ENCODE measurements around the gene RASGEF1B. TPM values are rescaled to one million over a fixed set of nuclear protein-coding genes. Genes with fewer than 3 reads are reported as not detected.

The RASGEF1B gene
- polyA plus RNA-seq, 3 donors = 11.2 to 12.8 (median 12.2) TPM

GRCh38 chr4:81467672-81467964 lies 4.1 kb downstream of the RASGEF1B start:
- no peak for DNase-seq (ENCODE audit: low read depth in 3 of 3, low spot score in 2 of 3)

DNA sequence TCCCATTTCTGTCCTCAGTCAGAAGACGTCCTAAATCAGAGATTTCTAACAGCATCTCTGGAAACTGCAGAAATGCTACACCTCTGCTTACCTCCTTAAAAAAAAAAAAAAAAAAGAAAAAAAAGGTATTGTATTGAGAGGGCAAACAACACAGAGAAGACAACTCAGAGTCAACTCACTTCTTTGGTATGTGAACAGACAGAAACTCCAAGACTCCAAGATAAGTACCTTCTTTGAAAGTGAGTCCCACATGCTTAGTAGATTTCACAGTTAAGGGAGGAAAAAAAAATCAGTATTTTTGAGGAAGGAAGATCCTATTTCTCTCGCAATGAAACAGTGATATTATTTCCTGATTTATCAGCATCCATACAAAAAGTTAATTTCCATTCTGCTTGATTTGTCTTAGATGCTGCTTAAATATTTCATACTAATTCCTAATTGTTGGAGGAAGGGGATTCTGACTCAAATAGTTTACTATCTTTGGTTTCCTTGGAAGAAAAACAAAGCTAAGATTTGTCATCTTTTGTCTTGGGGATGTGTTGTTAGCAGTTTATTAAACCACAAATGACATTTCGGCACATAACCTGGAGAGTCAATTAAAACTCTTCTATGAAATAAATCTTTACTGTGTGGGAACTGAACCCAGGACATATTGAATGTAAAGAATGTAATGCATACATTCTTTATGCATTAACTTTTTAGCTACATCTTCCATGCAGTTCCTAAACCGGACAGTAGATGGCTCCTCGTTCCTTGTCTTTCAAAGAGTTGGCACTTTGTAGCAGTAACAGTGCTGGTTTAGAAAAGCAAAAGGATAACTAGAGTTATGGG lies 4.7 kb downstream of the RASGEF1B start:
- peak; percentile 44 to 68 (median 62) for DNase-seq (ENCODE audit: low read depth in 3 of 3, low spot score in 2 of 3)

- DNase-seq (ENCODE audit: low read depth in 3 of 3, low spot score in 2 of 3) = no peak
These were observed 6.0 kb downstream of the RASGEF1B start for GRCh38 chr4:81465406-81466340.

GRCh38 chr4:81460834-81461233 lies 10.9 kb downstream of the RASGEF1B start:
- no peak for DNase-seq (ENCODE audit: low read depth in 3 of 3, low spot score in 2 of 3)

DNA sequence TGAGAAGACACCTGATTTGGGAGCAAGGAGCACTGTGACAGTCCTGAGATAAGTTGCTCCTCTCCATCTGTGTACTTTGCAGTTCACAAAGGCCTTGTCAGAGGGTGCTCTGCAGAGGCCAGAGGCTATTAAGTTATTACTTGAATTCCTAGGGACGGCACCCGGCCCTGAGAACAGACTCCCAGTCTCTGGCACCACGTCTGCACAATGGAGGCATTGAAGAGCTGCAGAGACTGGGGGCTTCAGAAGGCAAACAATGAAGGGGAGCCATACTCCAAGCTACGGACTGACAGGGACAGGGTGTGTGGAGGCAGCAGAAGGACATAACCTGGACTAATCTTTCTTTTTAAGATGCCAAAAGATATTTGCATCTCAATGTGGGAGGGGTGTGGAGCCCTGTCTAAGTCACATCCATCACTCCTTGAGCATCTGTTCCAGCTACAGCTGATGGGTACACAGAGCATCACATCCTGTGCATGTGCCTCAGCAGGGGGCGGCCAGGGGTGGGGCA lies 11.5 kb downstream of the RASGEF1B start:
- no peak for DNase-seq (ENCODE audit: low read depth in 3 of 3, low spot score in 2 of 3)

DNA sequence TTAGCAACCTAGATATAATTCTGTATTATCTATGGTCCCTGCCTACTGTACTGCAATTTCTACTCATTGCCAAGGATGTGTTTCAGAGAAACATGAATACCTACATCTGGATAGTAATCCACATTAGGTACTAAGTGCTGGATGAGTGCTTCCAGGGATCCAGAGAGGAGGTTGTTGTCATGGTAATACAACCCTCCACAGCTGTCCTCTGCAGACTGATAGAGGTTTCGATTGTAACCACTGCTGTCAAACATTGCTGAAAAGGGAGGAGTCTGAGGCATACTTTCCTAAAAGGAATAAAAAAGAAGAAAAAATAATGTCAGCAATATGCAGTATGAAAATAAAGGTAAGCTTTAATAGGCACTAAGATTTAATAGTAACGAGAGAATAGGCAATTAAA lies 12.5 kb downstream of the RASGEF1B start:
- no peak for DNase-seq (ENCODE audit: low read depth in 3 of 3, low spot score in 2 of 3)

DNA sequence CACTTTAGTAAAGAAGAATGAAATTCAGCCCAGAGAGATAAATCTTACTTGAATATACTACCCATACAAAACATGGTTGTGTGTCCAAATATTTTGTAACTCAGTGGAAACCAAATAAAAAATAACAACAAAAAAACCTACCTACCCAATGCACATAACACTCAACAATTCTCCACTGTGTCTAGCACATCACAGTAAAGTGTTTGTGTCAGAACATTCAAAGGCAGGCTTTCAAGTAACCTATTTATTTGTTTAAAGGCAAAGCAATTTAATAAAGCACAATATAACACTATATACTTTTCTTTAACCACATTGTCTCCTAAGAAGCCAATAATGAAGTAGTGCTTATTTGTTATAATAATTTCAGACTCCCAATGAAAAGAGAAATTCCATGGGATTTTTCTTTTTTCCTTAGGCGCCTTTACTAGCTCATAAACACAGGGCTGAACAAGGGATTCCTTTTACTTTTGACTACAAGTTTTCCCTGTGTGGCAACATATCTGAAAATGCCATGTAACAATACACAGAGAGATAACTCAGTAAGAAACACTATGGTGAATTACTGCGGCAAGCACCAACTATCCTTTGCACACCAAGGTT lies 13.7 kb downstream of the RASGEF1B start:
- no peak for DNase-seq (ENCODE audit: low read depth in 3 of 3, low spot score in 2 of 3)

DNA sequence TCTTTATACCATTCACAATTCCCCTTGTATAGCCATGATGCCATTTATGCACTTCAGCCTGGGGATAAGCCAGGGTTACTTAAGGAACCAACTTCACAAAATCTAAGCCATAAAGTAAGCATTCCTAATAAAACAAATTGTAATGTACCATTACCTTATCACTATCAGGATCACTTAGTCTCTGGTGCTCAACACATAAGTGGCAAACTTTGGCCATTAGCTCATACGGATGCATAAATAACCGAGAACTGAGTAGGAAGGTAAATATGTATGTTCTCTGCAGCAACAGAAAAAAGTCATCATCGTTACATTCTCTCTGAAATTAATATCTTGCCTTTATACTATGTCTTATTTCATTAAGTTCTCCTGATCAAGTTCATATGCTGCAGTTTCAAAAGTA lies 14.4 kb downstream of the RASGEF1B start:
- DNase-seq (ENCODE audit: low read depth in 3 of 3, low spot score in 2 of 3) = no peak

GRCh38 chr4:81455897-81456296 lies 15.8 kb downstream of the RASGEF1B start:
- DNase-seq (ENCODE audit: low read depth in 3 of 3, low spot score in 2 of 3) = no peak

- DNase-seq (ENCODE audit: low read depth in 3 of 3, low spot score in 2 of 3) = no peak
These were observed 16.8 kb downstream of the RASGEF1B start for GRCh38 chr4:81454948-81455347.

GRCh38 chr4:81454499-81454898 lies 17.2 kb downstream of the RASGEF1B start:
- DNase-seq (ENCODE audit: low read depth in 3 of 3, low spot score in 2 of 3) = no peak

DNA sequence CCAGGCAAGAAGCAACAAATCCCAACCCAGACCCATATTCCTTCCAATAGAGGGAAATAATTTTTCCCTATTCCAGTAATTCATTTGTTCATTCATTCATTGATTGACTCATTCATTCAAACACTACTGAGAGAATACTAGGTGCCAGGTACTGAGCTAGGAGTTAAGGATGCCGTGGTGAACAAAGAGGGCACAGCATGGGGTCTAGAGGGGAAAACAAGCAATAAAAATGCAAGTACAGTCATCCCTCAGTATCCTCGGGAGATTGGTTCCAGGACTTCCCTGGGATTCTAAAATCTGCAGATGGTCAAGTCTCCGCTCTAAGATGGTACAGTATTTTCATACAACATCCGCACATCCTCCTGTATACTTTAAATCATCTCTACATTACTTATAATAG lies 18.7 kb downstream of the RASGEF1B start:
- no peak for DNase-seq (ENCODE audit: low read depth in 3 of 3, low spot score in 2 of 3)

- DNase-seq (ENCODE audit: low read depth in 3 of 3, low spot score in 2 of 3) = no peak
These were observed 19.2 kb downstream of the RASGEF1B start for GRCh38 chr4:81452452-81453006.

DNA sequence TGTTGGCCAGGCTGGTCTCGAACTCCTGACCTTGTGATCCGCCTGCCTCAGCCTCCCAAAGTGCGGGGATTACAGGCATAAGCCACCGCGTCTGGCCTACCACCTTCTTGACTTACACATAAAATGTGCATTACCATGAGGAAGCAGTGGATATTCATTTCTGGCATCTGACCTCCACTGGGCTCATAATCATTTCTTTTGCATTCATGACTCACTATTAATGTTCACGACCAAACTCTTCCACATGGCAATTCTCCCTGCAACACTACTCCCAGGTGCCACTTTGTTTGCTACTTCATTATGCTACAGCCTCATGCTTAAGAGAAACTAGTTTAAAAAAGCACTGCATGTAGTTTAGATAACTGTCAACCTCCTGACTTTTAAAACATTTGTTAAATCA lies 22.7 kb downstream of the RASGEF1B start:
- DNase-seq (ENCODE audit: low read depth in 3 of 3, low spot score in 2 of 3) = no peak

DNA sequence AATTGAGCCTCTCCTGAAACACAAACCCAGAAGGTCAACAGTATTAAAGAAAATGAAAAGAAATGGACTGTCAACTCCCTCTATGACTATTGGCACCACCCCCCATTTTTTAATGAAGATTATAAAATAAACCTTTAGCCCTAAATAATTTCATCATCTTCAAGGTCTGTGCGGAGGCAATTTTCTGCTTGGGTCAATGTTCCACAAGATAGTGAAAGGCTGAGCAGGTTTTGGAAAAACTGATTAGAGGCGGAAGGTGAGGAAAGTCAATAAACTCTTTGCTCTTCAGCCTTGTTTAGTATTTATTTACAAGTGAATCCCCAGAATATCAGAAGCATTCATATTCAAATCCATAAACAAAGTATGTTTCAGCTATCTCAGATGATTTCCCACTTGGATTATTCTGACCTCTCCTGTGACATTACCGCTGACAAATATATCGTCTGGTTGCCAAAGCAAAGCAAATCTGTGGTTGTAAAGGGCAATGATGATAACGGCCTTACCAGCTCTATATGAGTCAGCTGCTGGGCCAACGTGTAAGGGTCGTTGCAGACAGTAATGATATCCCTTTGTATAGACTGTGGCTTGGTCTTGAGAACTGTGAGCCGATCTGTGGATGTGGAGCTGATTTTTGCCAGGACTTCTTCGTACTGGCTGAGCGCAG lies 24.0 kb downstream of the RASGEF1B start:
- DNase-seq (ENCODE audit: low read depth in 3 of 3, low spot score in 2 of 3) = no peak

- no peak for DNase-seq (ENCODE audit: low read depth in 3 of 3, low spot score in 2 of 3)
These were observed 25.1 kb downstream of the RASGEF1B start for GRCh38 chr4:81446634-81447033.

GRCh38 chr4:81445196-81445595 lies 26.5 kb downstream of the RASGEF1B start:
- no peak for DNase-seq (ENCODE audit: low read depth in 3 of 3, low spot score in 2 of 3)

DNA sequence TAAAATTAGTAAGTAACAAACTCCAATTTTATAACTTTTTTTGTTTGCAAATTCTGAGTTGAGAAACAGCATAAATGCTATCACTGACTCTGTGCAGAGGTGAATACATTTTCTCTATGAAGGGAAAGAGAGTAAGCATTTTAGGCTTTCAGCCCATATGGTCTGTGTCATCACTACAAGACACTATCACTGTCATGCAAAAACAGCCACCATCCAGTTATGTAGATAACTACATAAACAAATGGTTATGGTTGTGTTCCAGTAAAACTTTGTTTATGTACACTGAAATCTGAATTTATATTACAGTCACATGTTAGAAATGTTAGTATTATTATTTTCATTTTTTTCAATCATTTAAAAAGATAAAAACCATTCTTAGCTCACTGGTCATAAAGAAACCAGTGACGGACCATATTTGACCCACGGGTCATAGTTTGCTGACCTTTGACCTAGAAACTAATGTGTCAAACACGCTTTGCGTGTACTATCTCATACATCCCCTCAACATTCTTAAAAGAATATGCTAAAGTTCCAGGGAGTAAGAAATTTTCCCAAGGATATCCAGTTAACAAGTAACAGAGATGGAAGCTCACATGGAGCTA lies 29.1 kb downstream of the RASGEF1B start:
- DNase-seq (ENCODE audit: low read depth in 3 of 3, low spot score in 2 of 3) = no peak

DNA sequence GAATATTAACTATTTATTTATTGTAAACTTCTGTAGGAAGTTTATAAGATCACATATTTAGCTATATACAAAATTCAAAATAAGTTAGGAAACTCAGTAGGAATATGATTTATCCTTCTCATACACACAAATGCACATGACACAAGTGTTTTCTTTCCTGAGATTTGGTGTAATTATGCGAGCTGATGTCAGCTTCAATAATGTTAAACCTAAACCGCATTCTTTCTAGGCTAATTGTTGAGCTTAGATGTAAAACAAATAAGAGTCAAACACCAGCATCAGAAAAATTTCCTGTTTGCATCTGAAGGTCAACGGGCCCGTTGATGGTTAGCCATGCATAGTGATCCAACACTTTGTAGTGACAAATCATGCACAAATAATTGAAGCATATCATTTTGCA lies 30.8 kb downstream of the RASGEF1B start:
- no peak for DNase-seq (ENCODE audit: low read depth in 3 of 3, low spot score in 2 of 3)

- DNase-seq (ENCODE audit: low read depth in 3 of 3, low spot score in 2 of 3) = no peak
These were observed 34.6 kb downstream of the RASGEF1B start for GRCh38 chr4:81436941-81437574.

Data from right renal cortex interstitium (tissue), 3 donors.